Measurements from ENCODE around the gene RPS27.

Gene RPS27

DNA sequence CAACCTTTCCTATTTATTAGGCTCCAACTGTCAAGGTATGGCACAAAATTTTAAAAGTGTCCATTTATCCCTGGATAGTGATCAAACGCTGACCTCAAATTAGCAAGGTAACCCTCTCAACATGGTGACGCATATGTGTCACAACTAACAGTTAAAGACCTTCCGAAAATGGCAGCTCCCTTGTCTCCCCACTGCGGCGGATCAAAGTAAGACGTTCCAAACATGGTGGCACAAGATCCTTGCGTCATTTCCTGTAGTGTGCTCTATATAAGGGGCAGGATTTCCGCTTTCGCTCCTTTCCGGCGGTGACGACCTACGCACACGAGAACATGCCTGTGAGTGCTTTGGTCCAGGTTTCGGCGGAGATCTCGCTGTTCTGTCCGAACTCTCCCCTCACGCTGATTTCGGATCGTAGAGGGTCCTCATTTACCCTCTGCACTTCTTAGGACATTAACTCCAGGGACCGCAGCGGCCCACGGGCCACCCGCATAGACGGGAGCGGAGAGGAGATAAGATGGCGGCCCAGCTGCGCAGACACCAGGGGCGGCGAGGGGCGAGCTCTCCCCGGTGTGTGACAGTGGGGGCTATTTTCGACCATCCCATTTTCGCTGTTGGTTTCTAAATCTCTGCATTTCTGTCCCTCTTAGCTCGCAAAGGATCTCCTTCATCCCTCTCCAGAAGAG is at the start of gene RPS27:
Gene RPS27 (plus strand): TSS at position 295 of the 683 bp plus-strand sequence. CDS start 35 bp downstream, at position 330.
- H3K27ac Mint-ChIP-seq, result peak within 1 kb of the TSS; percentile 99
- peak within 1 kb of the TSS; percentile 99 for H3K4me3 Mint-ChIP-seq
- H3K36me3 Mint-ChIP-seq, result peaks cover 18% of the 10 kb centered on the region
- H3K9me3 Mint-ChIP-seq (ENCODE audit: low read depth), result no peaks in the 10 kb centered on the region
- no peaks in the 10 kb centered on the region for H3K27me3 Mint-ChIP-seq
- H3K4me1 Mint-ChIP-seq (ENCODE audit: low read depth), result peaks cover 48% of the 10 kb centered on the region

DNA sequence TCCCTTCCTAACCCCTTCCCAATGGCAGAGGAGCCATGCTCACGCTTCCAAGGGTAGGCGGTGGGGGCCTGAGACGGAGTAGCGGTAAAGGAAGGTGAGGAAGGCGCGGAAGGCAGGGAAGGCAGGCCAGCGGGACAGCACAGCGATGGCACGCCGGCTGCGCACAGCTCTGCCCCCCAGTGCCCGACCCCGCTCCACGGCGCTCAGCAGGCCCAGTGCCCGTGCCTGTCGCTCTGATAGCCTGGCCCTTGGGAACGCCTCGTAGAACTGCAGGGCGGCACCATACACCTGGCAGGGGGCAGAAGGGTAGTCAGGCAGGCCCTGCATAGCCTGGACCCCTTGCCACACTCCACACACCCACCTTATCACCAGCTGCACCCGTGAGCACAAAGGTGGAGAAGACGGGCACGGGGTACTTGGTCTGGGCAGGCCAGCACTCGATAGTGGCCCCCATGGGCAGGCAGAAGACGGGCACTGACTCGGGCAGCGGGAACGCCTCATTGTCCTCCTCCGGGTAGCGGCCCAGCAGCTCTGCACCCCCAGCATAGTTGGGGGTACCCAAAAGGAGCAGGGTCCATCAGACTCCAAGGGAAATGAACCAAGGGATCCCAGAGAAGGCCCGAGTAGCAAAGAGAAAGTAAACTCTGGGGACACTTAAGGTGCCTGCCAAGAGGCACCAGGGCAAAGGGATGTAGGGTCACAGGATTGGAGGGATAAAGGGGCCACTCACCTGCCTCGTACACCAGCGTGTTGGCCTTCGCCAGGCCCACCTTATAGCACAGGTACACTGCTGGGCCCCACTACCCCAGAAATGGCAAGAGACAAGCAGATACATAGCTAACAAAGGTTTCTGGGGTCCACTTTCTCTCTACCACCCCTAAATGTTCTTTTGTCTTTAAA is 48.5 kb upstream of the RPS27 start:
- Mint-ChIP-seq H3K4me1 (ENCODE audit: low read depth) (peaks cover 28% of the 10 kb centered on the region), H3K27me3 (no peaks in the 10 kb centered on the region), H3K36me3 (peaks cover 3% of the 10 kb centered on the region), H3K4me3 (no peak overlapping the region), H3K9me3 (ENCODE audit: low read depth) (no peaks in the 10 kb centered on the region), H3K27ac (no peak overlapping the region)

DNA sequence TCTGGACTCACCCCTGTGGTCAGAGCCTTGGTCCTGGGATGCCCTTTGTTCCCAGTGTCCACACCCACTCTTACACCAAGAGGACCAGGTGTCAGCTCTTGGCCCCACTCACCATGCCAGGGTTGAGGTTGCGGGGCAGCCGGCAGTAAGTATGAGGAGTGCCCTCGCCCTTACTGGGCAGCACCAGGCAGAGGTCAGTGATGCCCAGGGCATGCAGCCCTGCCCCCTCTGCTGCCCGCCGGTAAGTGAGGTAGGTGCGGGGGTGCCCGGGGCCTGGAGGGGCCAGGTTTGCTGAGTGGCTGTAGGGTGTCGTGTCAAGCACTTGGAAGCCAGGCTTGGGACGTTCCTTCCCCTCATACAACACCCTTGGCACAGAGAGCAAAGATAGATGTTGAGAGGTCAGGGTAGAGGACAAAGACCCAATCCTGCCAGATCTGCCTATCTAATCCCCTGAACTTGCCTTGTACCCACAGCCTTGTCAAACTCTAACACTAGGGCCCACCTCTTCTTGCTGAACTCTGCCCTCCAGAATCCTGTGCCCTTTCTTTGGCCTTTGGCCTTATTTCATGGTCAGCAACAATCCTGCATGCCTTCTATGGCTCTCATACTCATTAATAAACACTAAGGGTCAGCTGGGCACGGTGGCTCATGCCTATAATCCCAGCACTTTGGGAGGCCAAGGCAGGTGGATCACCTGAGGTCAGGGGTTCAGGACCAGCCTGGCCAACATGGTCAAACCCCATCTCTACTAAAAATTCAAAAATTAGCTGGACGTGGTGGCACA is 47.6 kb upstream of the RPS27 start:
- Mint-ChIP-seq H3K4me3 (peak overlapping the region; percentile 49), H3K9me3 (ENCODE audit: low read depth) (no peaks in the 10 kb centered on the region), H3K27me3 (no peaks in the 10 kb centered on the region), H3K36me3 (no peaks in the 10 kb centered on the region), H3K27ac (peak overlapping the region; percentile 22), H3K4me1 (ENCODE audit: low read depth) (peaks cover 30% of the 10 kb centered on the region)

DNA sequence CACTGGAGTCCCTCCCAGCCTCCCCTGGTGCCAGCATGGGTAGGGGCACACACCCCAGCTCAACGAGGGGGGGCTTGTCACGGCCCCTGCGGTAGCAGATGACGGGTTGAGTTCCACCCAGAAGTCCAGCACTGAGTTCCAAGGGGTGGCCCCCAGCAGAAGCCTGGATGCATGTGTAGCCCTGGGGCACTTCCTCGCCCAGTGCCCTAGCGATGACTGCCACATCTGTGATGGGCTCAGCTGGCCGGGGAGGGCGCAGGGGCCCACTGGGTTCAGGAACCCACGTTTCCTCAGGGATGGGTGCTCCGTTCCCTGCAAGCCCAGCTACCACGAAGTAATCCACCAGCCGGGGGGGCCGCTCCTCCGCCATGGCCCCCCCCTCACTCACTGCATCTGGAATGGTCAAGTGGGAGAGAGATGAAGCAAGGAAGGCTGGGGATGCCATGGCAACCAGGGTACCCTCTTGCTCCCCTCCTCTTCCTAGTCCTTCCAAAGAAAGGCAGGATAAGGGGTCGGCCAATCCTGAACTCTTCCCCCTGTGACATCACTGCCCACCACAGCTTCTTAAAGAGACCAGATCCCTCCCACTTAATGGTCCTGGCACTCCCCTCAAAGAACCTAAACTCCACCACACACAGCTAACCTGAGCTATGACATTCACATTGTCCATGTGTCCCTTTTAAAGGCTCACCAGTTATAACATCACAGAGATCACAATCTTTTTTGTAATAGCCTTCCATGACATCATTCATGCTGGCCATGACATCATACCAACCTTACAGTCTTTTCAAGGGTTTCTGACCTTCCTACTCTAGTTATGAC is 46.3 kb upstream of the RPS27 start:
- H3K4me1 Mint-ChIP-seq (ENCODE audit: low read depth), result peaks cover 30% of the 10 kb centered on the region
- no peaks in the 10 kb centered on the region for H3K27me3 Mint-ChIP-seq
- H3K4me3 Mint-ChIP-seq, result peak overlapping the region; percentile 92
- H3K27ac Mint-ChIP-seq, result peak overlapping the region; percentile 91
- no peaks in the 10 kb centered on the region for H3K9me3 Mint-ChIP-seq (ENCODE audit: low read depth)
- H3K36me3 Mint-ChIP-seq, result peaks cover 2% of the 10 kb centered on the region

DNA sequence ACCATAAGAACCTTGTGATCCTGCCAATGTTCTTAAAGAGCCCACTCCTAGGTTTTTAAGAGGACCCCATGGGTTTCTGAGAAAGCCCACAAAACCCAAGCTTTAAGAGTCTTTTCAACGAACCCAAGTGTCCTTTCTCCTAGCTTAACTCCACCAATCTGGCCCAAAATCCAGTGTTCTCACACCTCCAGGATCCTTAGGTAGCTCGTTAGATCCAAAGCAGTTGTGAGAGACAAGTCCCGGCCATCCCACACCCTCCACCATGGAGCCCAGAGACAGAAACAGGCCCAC is 45.8 kb upstream of the RPS27 start:
- Mint-ChIP-seq H3K27ac (peak overlapping the region; percentile 91), H3K4me1 (ENCODE audit: low read depth) (peaks cover 30% of the 10 kb centered on the region), H3K4me3 (peak overlapping the region; percentile 92), H3K36me3 (peaks cover 2% of the 10 kb centered on the region), H3K9me3 (ENCODE audit: low read depth) (no peaks in the 10 kb centered on the region), H3K27me3 (no peaks in the 10 kb centered on the region)

DNA sequence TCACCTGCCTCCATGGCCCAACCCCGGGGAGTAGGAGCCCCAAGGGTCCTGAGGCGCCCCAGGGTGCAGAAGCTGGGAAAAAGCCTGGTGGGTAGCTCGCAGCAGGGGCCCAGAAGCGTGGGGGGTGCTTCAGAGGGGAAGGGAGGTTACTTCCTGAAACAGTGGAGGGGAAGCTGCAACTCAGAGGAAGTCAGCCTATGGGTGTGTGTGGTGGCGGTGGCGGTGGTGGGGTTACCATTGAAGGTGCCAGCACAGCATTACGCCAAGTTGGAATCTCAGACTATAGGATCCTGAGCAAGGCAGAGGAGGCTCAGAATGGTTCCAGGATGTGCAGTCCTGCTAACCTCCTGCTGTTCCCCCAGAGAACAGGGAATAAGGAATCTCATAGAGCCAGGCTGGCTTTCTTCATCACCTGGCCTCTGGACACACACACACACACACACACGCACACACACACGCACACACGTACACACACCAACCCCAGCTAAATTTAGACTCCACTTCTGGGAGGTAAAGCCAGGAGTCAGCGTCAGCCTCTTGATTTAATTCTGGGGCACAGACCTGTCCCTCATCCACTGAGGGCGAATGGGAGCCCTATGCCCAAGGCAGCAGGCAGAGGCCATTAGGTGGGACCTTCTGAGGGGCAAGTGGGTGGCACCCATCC is 45.3 kb upstream of the RPS27 start:
- Mint-ChIP-seq H3K4me3 (peak overlapping the region; percentile 92), H3K9me3 (ENCODE audit: low read depth) (no peaks in the 10 kb centered on the region), H3K36me3 (peaks cover 2% of the 10 kb centered on the region), H3K27ac (peak overlapping the region; percentile 91), H3K27me3 (no peaks in the 10 kb centered on the region), H3K4me1 (ENCODE audit: low read depth) (peaks cover 30% of the 10 kb centered on the region)

DNA sequence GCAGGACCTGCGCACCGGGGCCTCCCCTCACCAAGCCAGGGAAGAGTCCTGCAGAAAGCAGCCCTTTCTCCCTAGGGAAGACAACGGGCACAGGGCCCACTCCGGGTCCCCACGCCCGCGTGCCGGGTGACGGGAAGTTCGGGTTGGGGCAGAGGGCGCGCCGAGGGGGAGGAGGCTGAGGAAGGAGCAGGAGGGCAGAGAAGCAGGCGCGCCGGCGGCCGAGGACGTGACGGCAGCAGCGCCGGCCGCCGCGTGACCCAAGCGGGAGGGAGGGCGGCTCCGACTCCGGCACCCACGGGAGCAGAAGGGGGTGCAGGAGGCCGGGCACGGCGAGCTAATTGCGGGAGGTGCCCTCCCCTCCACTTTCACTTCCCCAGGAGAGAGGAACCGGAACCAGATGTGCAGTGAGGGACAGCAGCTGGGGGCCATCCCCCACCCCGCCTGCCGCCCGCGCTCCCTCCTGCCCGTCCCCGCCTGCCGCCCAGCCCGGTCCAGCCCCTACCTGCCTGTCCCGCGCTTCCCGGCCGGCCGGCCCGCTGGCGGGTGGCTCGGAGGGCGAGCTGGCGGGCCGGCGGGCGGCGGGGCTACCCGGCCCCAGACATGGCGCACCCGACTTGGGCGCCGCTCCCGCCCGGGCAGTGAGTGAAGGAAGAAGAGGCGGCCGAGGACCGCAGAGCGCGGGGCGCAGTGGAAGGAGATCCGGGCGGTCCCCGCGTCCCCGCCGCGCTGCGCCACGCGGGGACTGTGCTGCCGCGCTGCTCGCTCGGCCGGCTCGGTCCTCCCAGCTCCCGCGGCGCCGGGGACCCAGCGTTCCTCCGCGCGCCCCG is 44.6 kb upstream of the RPS27 start:
- Mint-ChIP-seq H3K9me3 (ENCODE audit: low read depth) (no peaks in the 10 kb centered on the region), H3K36me3 (peaks cover 4% of the 10 kb centered on the region), H3K4me3 (peak overlapping the region; percentile 92)

DNA sequence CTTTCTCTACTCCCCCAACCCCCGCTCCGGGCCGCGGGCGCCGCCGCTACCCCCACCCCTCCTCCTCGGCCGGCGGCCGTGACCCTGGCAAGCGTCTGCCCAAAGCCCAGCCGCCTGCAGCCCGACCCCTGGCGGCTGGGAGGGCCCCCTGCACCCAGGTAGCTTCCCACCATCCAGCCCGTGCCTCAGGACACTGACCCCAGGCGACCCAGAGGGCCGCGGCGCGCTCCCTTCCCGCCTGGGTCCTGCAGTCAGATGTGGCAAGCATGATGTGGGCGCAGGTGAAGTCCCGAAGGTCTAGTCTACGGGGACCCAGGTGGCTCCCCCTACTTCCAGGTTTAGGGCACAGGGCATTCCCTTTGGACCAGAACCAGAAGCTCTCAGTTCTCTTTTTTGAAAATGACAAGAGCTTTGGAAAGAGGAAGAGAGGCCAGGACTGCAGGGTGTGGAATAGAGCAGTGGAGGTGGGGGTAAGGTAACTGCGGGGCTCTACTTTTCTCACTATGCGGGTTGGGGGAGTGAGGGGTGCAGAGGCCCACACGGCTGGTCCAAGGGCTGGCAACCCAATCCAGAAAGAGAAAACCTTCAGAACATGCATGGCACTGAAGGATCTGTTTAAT is 43.8 kb upstream of the RPS27 start, which contains the start of gene DENND4B:
Gene DENND4B (minus strand): TSS at position 97 of the 620 bp plus-strand sequence. CDS start 2,344 bp downstream, outside the sequence.
- peak within 1 kb of the TSS; percentile 92 for H3K4me3 Mint-ChIP-seq
- peak within 1 kb of the TSS; percentile 91 for H3K27ac Mint-ChIP-seq
- peaks cover 27% of the 10 kb centered on the region for H3K4me1 Mint-ChIP-seq (ENCODE audit: low read depth)
- no peaks in the 10 kb centered on the region for H3K9me3 Mint-ChIP-seq (ENCODE audit: low read depth)
- H3K27me3 Mint-ChIP-seq, result no peaks in the 10 kb centered on the region
- H3K36me3 Mint-ChIP-seq, result peaks cover 4% of the 10 kb centered on the region

More for the DNA sequence above, 44.6 kb upstream of the RPS27 start:
- peak overlapping the region; percentile 91 for H3K27ac Mint-ChIP-seq
- H3K27me3 Mint-ChIP-seq, result no peaks in the 10 kb centered on the region
- H3K4me1 Mint-ChIP-seq (ENCODE audit: low read depth), result peaks cover 31% of the 10 kb centered on the region

DNA sequence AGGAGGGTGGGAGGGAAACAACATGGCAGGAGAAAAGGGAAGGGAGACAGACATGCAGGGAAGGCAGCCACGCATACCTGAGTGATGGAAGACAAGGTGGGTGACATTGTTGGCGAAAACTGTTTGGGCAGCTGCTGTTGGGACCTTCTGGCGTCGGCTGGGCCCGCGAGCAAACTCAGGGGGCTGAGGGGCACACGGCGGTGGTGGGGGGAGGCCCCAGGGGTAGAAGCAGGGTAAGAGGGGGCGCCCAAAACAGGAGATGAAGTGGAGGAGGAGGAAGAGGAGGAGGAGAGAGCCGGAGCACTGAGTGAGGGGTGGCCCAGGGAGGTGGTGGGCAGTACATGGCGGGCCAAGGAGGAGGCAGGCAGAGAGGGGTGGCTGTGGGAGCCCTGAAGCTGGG is 39.4 kb upstream of the RPS27 start:
- Mint-ChIP-seq H3K9me3 (ENCODE audit: low read depth) (no peaks in the 10 kb centered on the region), H3K4me3 (no peak overlapping the region), H3K27me3 (no peaks in the 10 kb centered on the region), H3K36me3 (peaks cover 7% of the 10 kb centered on the region), H3K27ac (peak overlapping the region; percentile 55), H3K4me1 (ENCODE audit: low read depth) (peaks cover 31% of the 10 kb centered on the region)

DNA sequence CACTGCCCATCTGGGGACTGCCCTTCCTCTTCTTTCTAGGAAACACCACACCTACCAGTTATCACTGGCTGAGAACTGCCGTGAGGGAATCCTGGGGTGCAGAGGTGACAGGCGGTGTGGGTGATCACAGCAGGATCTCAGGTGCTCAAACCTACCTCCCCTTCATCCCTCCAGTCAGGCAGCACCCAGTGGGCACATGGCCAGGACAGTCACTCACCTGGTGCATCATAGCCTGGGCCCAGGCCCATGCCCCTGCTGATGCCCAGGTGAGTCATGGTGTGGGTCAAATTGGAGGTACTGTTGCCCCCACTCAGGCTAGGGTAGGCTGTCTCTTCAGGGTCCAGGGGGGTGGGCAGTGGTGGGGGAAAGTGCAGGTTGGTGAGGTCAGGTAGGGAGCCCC is 38.8 kb upstream of the RPS27 start:
- H3K27ac Mint-ChIP-seq, result no peak overlapping the region
- no peaks in the 10 kb centered on the region for H3K9me3 Mint-ChIP-seq (ENCODE audit: low read depth)
- no peak overlapping the region for H3K4me3 Mint-ChIP-seq
- peaks cover 7% of the 10 kb centered on the region for H3K36me3 Mint-ChIP-seq
- peaks cover 37% of the 10 kb centered on the region for H3K4me1 Mint-ChIP-seq (ENCODE audit: low read depth)
- no peaks in the 10 kb centered on the region for H3K27me3 Mint-ChIP-seq

DNA sequence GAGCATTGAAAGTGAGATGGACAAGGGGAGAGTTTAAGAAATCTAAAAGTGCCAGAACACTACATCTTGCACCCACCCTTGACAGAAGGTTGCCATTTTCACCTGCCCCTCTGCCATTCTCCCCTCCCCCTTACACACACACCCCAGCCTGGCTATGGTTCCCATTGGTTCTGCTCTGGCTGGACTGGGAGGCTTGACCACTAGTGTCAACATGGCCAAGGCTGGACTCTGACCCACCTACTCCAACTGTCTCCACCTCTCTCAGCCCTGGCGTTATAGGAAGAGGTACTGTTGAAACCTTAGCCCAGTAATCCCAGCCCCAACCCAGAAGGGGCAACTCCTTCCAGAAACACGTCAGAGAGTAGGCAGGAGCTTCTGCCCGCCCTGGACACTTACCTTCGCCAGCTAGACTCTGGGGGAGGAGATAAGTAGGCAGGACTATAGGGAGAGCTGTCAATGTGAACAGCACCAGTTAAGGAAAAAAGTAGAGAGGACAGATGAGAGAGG is 36.6 kb upstream of the RPS27 start:
- Mint-ChIP-seq H3K4me1 (ENCODE audit: low read depth) (peaks cover 39% of the 10 kb centered on the region), H3K27me3 (no peaks in the 10 kb centered on the region), H3K4me3 (peak overlapping the region; percentile 27), H3K27ac (peak overlapping the region; percentile 91), H3K9me3 (ENCODE audit: low read depth) (no peaks in the 10 kb centered on the region), H3K36me3 (peaks cover 4% of the 10 kb centered on the region)

DNA sequence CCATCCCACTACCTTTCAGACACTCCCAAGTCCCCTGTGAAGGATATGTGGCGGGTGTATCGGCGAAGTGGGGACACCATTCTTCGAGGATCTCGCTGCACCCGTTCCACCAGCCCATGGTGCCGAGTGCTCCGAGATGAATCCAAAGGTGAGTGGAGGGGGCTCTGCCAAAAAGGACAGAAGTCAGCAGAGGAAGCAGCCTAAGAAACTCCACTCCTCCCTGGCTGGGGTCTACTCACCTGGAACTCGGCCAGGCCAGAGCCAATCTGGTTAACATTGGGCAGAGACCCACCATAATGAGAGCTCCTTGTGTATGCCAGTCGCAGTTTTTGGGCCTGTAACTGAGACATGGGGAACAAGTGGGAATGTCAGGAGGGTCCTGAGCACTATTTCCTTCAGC is 35.7 kb upstream of the RPS27 start:
- H3K9me3 Mint-ChIP-seq (ENCODE audit: low read depth), result no peaks in the 10 kb centered on the region
- H3K4me1 Mint-ChIP-seq (ENCODE audit: low read depth), result peaks cover 40% of the 10 kb centered on the region
- peak overlapping the region; percentile 27 for H3K4me3 Mint-ChIP-seq
- H3K27me3 Mint-ChIP-seq, result no peaks in the 10 kb centered on the region
- H3K27ac Mint-ChIP-seq, result peak overlapping the region; percentile 91
- peaks cover 4% of the 10 kb centered on the region for H3K36me3 Mint-ChIP-seq

Data from activated naive CD8-positive, alpha-beta T cell (primary cell).